HepG2 (cell line): ENCODE results near the gene LLGL1. TPM values are rescaled to one million over a fixed set of nuclear protein-coding genes. Genes with fewer than 3 reads are reported as not detected.

Experiments used
- ATAC-seq: fragments of 200-7000 bp; cut with Tn5 transposase; 3 replicates; pipeline ENCODE4 v1.9.1; 2020; ENCODE audit warnings: mild to moderate bottlenecking, moderate library complexity
- BruUV-seq: library from RNA; stranded (reverse); fragments of 400-500 nt; replicated peaks from 2 replicates; lab custom pipeline; 2021; lab: Mats Ljungman, UMichigan
- CTCF ChIA-PET: fragments of 300-600 bp; formaldehyde crosslinking; extraction: SDS; loops from one replicate; lab custom pipeline; 2021; ENCODE audit warnings: low total read pairs, inconsistent platforms, low intra/inter-chr PET ratio; lab: Yijun Ruan, JAX
- POLR2A ChIA-PET: fragments of 350-600 bp; sonication (Branson Sonifier 250); formaldehyde crosslinking; loops from one replicate; lab custom pipeline; 2020; ENCODE audit warnings: antibody characterized with exemption, inconsistent platforms; lab: Yijun Ruan, JAX
- DNase-seq: peaks from one replicate; pipeline ENCODE4 v3.0.0-alpha.2; 2015; ENCODE audit warnings: low spot score
- FAIRE-seq: peaks from 3 replicates; lab custom pipeline; 2011; peaks lifted over from hg19 to GRCh38; lab: Jason Lieb, UNC
- H2AFZ ChIP-seq: one replicate; pipeline ENCODE4 v1.6.1; 2011; ENCODE audit warnings: low read length, inconsistent platforms
- H3K27ac ChIP-seq: fragments of 300-600 bp; 3 replicates; pipeline ENCODE4 v1.8.0; 2011; ENCODE audit warnings: mixed run types, mild to moderate bottlenecking, mixed read lengths, low read length, inconsistent platforms; ENCODE audit not compliant: insufficient read depth; ENCODE audit errors: extremely low read length
- H3K27me3 ChIP-seq, 2 experiments: fragments of 200-600 bp in 1 of 2; 2 replicates in 1 of 2; 3 replicates in 1 of 2; pipeline versions ENCODE4 v1.6.0 to v1.8.0; 2011; ENCODE audit warnings: low read length in 2 of 2, mild to moderate bottlenecking in 2 of 2, moderate library complexity in 2 of 2, inconsistent platforms in 1 of 2; ENCODE audit not compliant: insufficient read depth in 2 of 2, control insufficient read depth in 1 of 2
- H3K36me3 ChIP-seq, 2 experiments: fragments of 200-600 bp in 1 of 2; replicated peaks in 1 of 2; 2 replicates in 1 of 2; 3 replicates in 1 of 2; pipeline versions ENCODE4 v1.5.1 to v1.8.0; 2011; ENCODE audit warnings: low read length in 2 of 2, inconsistent platforms in 1 of 2; ENCODE audit not compliant: insufficient read depth in 2 of 2, control insufficient read depth in 1 of 2
- H3K4me1 ChIP-seq: 2 replicates; pipeline ENCODE4 v1.5.1; 2012; ENCODE audit warnings: low read length, inconsistent platforms; ENCODE audit not compliant: insufficient read depth
- H3K4me2 ChIP-seq: 2 replicates; pipeline ENCODE4 v1.6.0; 2011; ENCODE audit warnings: low read depth, low read length, inconsistent platforms
- H3K4me3 ChIP-seq, 3 experiments: fragments of 200-600 bp in 1 of 3; sonication (generic), shearing (Covaris generic) in 1 of 3; replicated peaks in 1 of 3; 2 replicates each; pipeline ENCODE4 v1.5.1; 2011 to 2016; ENCODE audit warnings: low read length in 3 of 3, inconsistent platforms in 2 of 3, low read depth in 2 of 3, mild to moderate bottlenecking in 2 of 3, control low read depth in 1 of 3, mixed read lengths in 1 of 3; ENCODE audit not compliant: insufficient read depth in 1 of 3
- H3K79me2 ChIP-seq: one replicate; pipeline ENCODE4 v1.6.1; 2011; ENCODE audit warnings: low read length, inconsistent platforms; ENCODE audit not compliant: insufficient read depth
- H3K9ac ChIP-seq: 2 replicates; pipeline ENCODE4 v1.6.0; 2011; ENCODE audit warnings: mild to moderate bottlenecking, low read depth, low read length, inconsistent platforms; ENCODE audit not compliant: insufficient read depth
- H3K9me3 ChIP-seq: 2 replicates; pipeline ENCODE4 v1.5.1; 2012; ENCODE audit warnings: mild to moderate bottlenecking, low read length
- H4K20me1 ChIP-seq: 2 replicates; pipeline ENCODE4 v1.6.0; 2011; ENCODE audit warnings: inconsistent platforms, mild to moderate bottlenecking, low read length, moderate library complexity; ENCODE audit not compliant: insufficient read depth
- AKNA ChIP-seq: sonication (generic); formaldehyde crosslinking; IDR thresholded peaks from 2 replicates; pipeline ENCODE4 v1.4.0; 2020; ENCODE audit warnings: missing genetic modification reagents, borderline replicate concordance
- BRD4 ChIP-seq: sonication (generic); formaldehyde crosslinking; IDR thresholded peaks from 2 replicates; pipeline ENCODE4 v1.4.0; 2020; ENCODE audit warnings: missing genetic modification reagents
- NFKBIZ ChIP-seq: IDR thresholded peaks from 2 replicates; pipeline ENCODE4 v1.6.1; 2018; ENCODE audit warnings: missing genetic modification reagents, missing compliant biosample characterization
- SKIL ChIP-seq: sonication (generic); formaldehyde crosslinking; IDR thresholded peaks from 2 replicates; pipeline ENCODE4 v1.8.0; 2022; ENCODE audit warnings: missing genetic modification reagents, mild to moderate bottlenecking, moderate library complexity, borderline replicate concordance
- SMAD1 ChIP-seq: sonication (generic); formaldehyde crosslinking; IDR thresholded peaks from 2 replicates; pipeline ENCODE4 v1.4.0; 2020; ENCODE audit warnings: missing genetic modification reagents, low read depth, mild to moderate bottlenecking, borderline replicate concordance
- ZNF333 ChIP-seq: sonication (generic); formaldehyde crosslinking; IDR thresholded peaks from 2 replicates; pipeline ENCODE4 v1.4.0; 2020; ENCODE audit warnings: mild to moderate bottlenecking, missing genetic modification reagents, borderline replicate concordance
- ZNF484 ChIP-seq: sonication (generic); formaldehyde crosslinking; IDR thresholded peaks from 2 replicates; pipeline ENCODE4 v1.5.1; 2020; ENCODE audit warnings: mild to moderate bottlenecking, low read depth, missing genetic modification reagents, borderline replicate concordance
- WGBS: methylation state at CpG from one replicate; pipeline ENCODE4 v1.1.6; 2017; ENCODE audit warnings: low lambda C conversion rate; 5-methylcytosine and 5-hydroxymethylcytosine counted together
- in situ Hi-C: cut with HindIII; loops from 2 replicates; pipeline ENCODE4 v1.10.0; 2017; ENCODE audit warnings: low pct_unique_long_range_greater_than_20kb; ENCODE audit not compliant: extremely low pct_ligation_motif_present
- intact Hi-C: fragments of 100-400 bp; cut with micrococcal nuclease; formaldehyde crosslinking; loops from one replicate; pipeline ENCODE4 v1.10.0; 2022; ENCODE audit not compliant: unreplicated experiment
- polyA plus RNA-seq, 8 experiments: library from polyadenylated mRNA; depleted of rRNA in 3 of 8; stranded (reverse) in 7 of 8; unstranded in 1 of 8; fragments of >200 nt; fragmentation: Illumina TruSeq in 4 of 8; extraction: Trizol in 4 of 8; gene quantifications; 2 replicates each; pipeline versions ENCODE4 v1.2.1 to v1.2.3, GENCODE V29; 2011 to 2016; ENCODE audit warnings: low read depth in 4 of 8, missing spikeins in 1 of 8, mixed read lengths in 1 of 8; ENCODE audit not compliant: insufficient read depth in 1 of 8
- total RNA-seq, 5 experiments: library from RNA; depleted of rRNA; stranded (reverse); fragments of >200 nt; fragmentation: Illumina TruSeq; extraction: Trizol; gene quantifications; 2 replicates each; pipeline ENCODE4 v1.2.3, GENCODE V29; 2016; ENCODE audit warnings: low read depth in 1 of 5

Gene LLGL1
- total and polyA plus RNA-seq, 2 of the 13 experiments (the other 11 are each of a cell fraction or from before 2014, with no cell fraction given), result 15.0 to 15.3 TPM

GRCh38 chr17:18194394-18194793, 31.0 kb upstream of the LLGL1 start (continued):
- no peak for TF ChIP-seq SKIL
- TF ChIP-seq NFKBIZ (CRISPR knock-in tag), result no peak
- TF ChIP-seq BRD4, result no peak
- no peak for TF ChIP-seq ZNF484
- TF ChIP-seq, all 625 proteins: peak for 0

- peaks cover 54% of the 10 kb centered on the region for H4K20me1 ChIP-seq
- H3K9ac ChIP-seq, result no peak overlapping the region
- no peak overlapping the region for H3K27ac ChIP-seq
- POLR2A ChIA-PET, result no interaction called here
- TF ChIP-seq AKNA (CRISPR knock-in tag), result no peak
- no peak for TF ChIP-seq ZNF333 (CRISPR knock-in tag)
- no peak for TF ChIP-seq SMAD1
- TF ChIP-seq, all 625 proteins: peak for 0
- FAIRE-seq, result no peak
- 100% methylated on average over 4 of the region's 4 CpGs for WGBS
- in situ Hi-C loops (no loop called here), intact Hi-C loops (no loop called here)
- Histone ChIP-seq H2AFZ (no peak overlapping the region), H3K27me3 (no peaks in the 10 kb centered on the region), H3K79me2 (peaks cover 92% of the 10 kb centered on the region), H3K4me1 (peaks cover 28% of the 10 kb centered on the region), H3K9me3 (no peaks in the 10 kb centered on the region), H3K4me3 (no peak overlapping the region), H3K4me2 (no peak overlapping the region), H3K36me3 (peaks cover 42 to 71% of the 10 kb centered on the region in 2 experiments)
- DNase-seq, result no peak
- CTCF ChIA-PET, result no interaction called here
- no TSS peak for BruUV-seq
- no peak for ATAC-seq
These were observed 30.6 kb upstream of the LLGL1 start for GRCh38 chr17:18194804-18195203.
